Mucosa of rectum (tissue), 2 donors: ENCODE results near the gene TIPARP.
"Not testable (repeated sequence)": the region's sequence is repeated elsewhere in the genome, so short reads cannot be mapped to it uniquely, and the experiment has no call there.

Experiments used
- H3K27ac ChIP-seq, 2 donors: one replicate each; pipeline ENCODE4 v1.7.0; 2013; ENCODE audit warnings: inconsistent platforms in 2 of 2, low read depth in 2 of 2, low read length in 2 of 2
- H3K27me3 ChIP-seq, 2 donors: one replicate each; pipeline ENCODE4 v1.7.0; 2013; ENCODE audit warnings: low read length in 2 of 2; ENCODE audit not compliant: control insufficient read depth in 2 of 2, insufficient read depth in 2 of 2
- H3K36me3 ChIP-seq, 2 donors: one replicate each; pipeline ENCODE4 v1.7.0; 2013; ENCODE audit warnings: low read length in 2 of 2; ENCODE audit not compliant: control insufficient read depth in 2 of 2, insufficient read depth in 2 of 2
- H3K4me1 ChIP-seq, 2 donors: one replicate each; pipeline ENCODE4 v1.7.0; 2013; ENCODE audit warnings: low read length in 2 of 2, mild to moderate bottlenecking in 1 of 2; ENCODE audit not compliant: control insufficient read depth in 2 of 2, insufficient read depth in 2 of 2
- H3K4me3 ChIP-seq, 2 donors: one replicate each; pipeline ENCODE4 v1.7.0; 2013; ENCODE audit warnings: low read length in 2 of 2
- H3K9ac ChIP-seq, 2 donors: one replicate each; pipeline ENCODE4 v1.7.0; 2013; ENCODE audit warnings: low read length in 2 of 2, low read depth in 1 of 2, mild to moderate bottlenecking in 1 of 2
- H3K9me3 ChIP-seq, 2 donors: one replicate each; pipeline ENCODE4 v1.7.0; 2013; ENCODE audit warnings: low read length in 2 of 2; ENCODE audit not compliant: control insufficient read depth in 2 of 2
- donor health status: healthy.
- donor health status: Normal muscosa, but diverticular disease.

TIPARP gene

GRCh38 chr3:156646958-156647357 is 27.4 kb upstream of the TIPARP start:
- peaks cover 0 to 6% of the 10 kb centered on the region in 2 donors for H3K4me1 ChIP-seq
- no peaks in the 10 kb centered on the region for H3K36me3 ChIP-seq
- no peak overlapping the region for H3K4me3 ChIP-seq
- no peaks in the 10 kb centered on the region for H3K9me3 ChIP-seq
- H3K9ac ChIP-seq, result no peak overlapping the region
- no peaks in the 10 kb centered on the region for H3K27me3 ChIP-seq
- no peak overlapping the region for H3K27ac ChIP-seq

DNA sequence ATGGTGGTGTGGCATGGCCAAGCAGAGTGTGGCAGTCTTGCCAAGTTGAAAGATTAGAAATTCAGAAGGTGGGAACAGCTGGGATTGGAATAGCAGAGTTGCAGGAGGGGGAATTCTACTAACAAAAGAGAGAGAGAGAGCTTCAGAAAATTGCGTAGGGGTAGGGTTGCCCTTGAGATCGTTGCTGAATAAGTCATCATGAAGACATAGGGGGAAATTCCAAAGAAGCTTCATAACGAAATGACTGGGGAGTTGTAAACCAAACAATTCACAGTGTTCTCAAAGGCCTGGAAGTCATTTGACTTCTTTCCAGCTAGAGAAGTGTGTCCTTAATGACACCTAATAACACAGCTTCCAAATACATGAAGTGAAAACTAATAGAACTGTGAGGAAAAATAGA is 26.3 kb upstream of the TIPARP start:
- no peak overlapping the region for H3K27ac ChIP-seq

DNA sequence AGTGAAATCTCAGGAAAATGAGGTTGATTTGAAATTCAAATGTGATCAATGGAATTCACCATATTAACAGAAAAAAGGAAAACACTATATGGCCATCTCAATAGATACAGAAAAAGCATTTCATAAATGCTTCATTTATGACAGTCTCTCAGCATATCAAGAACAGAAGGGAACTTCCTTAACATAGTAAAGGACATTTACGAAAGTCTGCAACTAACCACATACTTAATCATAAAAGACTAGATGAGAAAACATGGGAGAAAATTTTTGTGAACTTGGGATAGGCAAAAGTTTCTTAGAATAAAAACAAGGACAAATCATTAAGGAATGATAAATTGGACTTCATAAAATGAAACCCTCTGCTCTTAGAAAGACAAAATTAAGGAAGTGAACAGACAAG is 24.7 kb upstream of the TIPARP start:
- Histone ChIP-seq H3K9me3 (no peaks in the 10 kb centered on the region), H3K4me1 (no peaks in the 10 kb centered on the region), H3K27me3 (no peaks in the 10 kb centered on the region), H3K9ac (no peak overlapping the region), H3K27ac (no peak overlapping the region), H3K36me3 (no peaks in the 10 kb centered on the region), H3K4me3 (no peak overlapping the region)

More for the DNA sequence above, 26.3 kb upstream of the TIPARP start:
- no peaks in the 10 kb centered on the region for H3K36me3 ChIP-seq
- H3K4me3 ChIP-seq, result no peak overlapping the region
- H3K27me3 ChIP-seq, result no peaks in the 10 kb centered on the region
- H3K9me3 ChIP-seq, result no peaks in the 10 kb centered on the region
- peaks cover 0 to 6% of the 10 kb centered on the region in 2 donors for H3K4me1 ChIP-seq
- H3K9ac ChIP-seq, result no peak overlapping the region

- not testable (repeated sequence) for H3K27ac ChIP-seq, H3K27me3 ChIP-seq, H3K4me3 ChIP-seq, H3K4me1 ChIP-seq, H3K9ac ChIP-seq, H3K36me3 ChIP-seq, H3K9me3 ChIP-seq
Observed at GRCh38 chr3:156652661-156653060, 21.7 kb upstream of the TIPARP start.

GRCh38 chr3:156654834-156655233 is 19.6 kb upstream of the TIPARP start:
- Histone ChIP-seq H3K27ac (no peak overlapping the region), H3K4me3 (no peak overlapping the region), H3K36me3 (no peaks in the 10 kb centered on the region), H3K4me1 (peaks cover 3 to 13% of the 10 kb centered on the region in 2 donors), H3K9ac (no peak overlapping the region), H3K27me3 (no peaks in the 10 kb centered on the region), H3K9me3 (no peaks in the 10 kb centered on the region)

DNA sequence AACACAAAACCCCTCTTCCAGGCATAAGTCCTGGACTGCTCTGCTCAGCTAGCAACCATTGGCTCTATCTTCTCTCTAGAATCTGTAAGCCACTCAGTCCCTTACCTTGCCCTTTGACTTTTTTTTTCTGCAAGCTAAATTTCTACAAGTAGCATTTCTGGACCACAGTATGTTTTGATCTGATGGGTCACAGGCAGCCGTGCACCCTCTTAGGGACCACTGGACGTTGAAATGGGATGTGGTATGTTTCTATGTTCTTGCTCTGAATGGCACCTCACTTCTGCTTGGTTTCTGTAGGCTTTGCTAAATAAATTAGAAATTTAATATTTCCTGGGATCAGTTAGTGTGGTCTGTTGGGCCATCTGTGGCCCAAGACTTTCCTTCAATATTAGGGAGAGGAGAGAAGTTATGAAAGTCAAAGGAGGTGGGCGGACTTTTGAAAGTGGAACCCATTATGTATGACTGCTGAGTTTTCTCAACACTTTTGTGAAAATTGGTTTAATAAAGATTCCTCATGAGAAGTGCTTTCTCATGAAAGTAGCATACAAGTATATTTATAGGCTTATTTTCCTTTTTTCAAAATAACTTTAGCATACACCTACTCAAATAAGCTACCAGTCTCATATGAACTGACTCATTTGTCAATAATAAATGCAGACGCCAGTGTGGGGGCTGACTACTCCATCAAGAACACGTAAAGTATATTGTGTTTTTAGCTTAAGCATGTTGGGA is 18.4 kb upstream of the TIPARP start:
- Histone ChIP-seq H3K9ac (no peak overlapping the region), H3K4me1 (peaks cover 3 to 13% of the 10 kb centered on the region in 2 donors), H3K27ac (no peak overlapping the region), H3K27me3 (no peaks in the 10 kb centered on the region), H3K4me3 (no peak overlapping the region), H3K9me3 (no peaks in the 10 kb centered on the region), H3K36me3 (no peaks in the 10 kb centered on the region)

DNA sequence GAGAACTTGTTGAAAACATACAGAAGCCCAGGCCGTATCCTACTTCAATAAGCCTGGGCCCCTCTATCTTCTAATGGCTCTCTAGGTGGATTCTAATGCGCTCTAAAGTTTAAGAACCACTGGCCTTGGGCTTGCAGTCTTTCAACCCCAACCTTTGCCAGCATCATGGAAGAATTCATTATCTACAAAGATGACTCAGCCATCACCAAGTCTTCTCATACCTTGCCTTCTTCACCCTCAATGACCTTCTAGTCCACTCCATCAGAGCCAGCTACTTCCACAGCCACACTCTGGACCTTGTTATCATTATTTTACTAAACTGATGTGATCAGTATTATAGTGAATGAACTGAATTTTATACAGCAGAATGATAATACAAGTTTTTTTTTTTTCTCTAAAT is 16.9 kb upstream of the TIPARP start:
- Histone ChIP-seq H3K27me3 (no peaks in the 10 kb centered on the region), H3K36me3 (no peaks in the 10 kb centered on the region), H3K9ac (no peak overlapping the region), H3K4me1 (peaks cover 3 to 13% of the 10 kb centered on the region in 2 donors), H3K4me3 (no peak overlapping the region), H3K9me3 (no peaks in the 10 kb centered on the region), H3K27ac (no peak overlapping the region)

- Histone ChIP-seq H3K27me3 (no peaks in the 10 kb centered on the region), H3K9me3 (no peaks in the 10 kb centered on the region)
Observed at GRCh38 chr3:156657862-156658731, 16.3 kb upstream of the TIPARP start.

DNA sequence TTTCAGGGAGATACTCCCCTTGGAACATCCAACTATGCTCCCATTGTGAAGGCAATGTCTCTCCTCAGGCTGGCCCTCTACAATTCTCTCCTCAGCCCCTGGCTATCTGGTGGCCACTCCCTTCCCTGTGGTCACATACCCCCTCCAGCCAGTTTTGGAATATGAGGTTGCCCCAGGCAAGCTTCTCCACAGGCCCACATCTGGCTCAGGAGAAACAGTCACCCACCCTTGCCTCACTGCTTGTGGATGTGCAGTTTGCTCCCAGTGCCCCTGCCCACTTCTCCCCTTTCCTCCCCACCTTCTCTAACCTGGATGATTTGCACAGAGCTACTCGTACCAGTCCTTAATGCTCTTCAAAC is 15.7 kb upstream of the TIPARP start:
- Histone ChIP-seq H3K36me3 (no peaks in the 10 kb centered on the region), H3K9ac (no peak overlapping the region), H3K4me1 (peaks cover 3 to 13% of the 10 kb centered on the region in 2 donors), H3K27ac (no peak overlapping the region), H3K4me3 (no peak overlapping the region), H3K27me3 (no peaks in the 10 kb centered on the region), H3K9me3 (no peaks in the 10 kb centered on the region)

More at GRCh38 chr3:156657862-156658731, 16.3 kb upstream of the TIPARP start:
- Histone ChIP-seq H3K27ac (no peak overlapping the region), H3K36me3 (no peaks in the 10 kb centered on the region), H3K9ac (no peak overlapping the region), H3K4me3 (no peak overlapping the region), H3K4me1 (peaks cover 3 to 13% of the 10 kb centered on the region in 2 donors)

GRCh38 chr3:156659260-156659659 is 15.1 kb upstream of the TIPARP start:
- no peaks in the 10 kb centered on the region for H3K9me3 ChIP-seq
- no peak overlapping the region for H3K9ac ChIP-seq
- no peak overlapping the region for H3K27ac ChIP-seq
- peaks cover 3 to 13% of the 10 kb centered on the region in 2 donors for H3K4me1 ChIP-seq
- no peaks in the 10 kb centered on the region for H3K36me3 ChIP-seq
- H3K4me3 ChIP-seq, result no peak overlapping the region
- no peaks in the 10 kb centered on the region for H3K27me3 ChIP-seq
